ENCODE results near the gene SYT10.
"Not testable (repeated sequence)": the region's sequence is repeated elsewhere in the genome, so short reads cannot be mapped to it uniquely, and the experiment has no call there.

SYT10 gene

DNA sequence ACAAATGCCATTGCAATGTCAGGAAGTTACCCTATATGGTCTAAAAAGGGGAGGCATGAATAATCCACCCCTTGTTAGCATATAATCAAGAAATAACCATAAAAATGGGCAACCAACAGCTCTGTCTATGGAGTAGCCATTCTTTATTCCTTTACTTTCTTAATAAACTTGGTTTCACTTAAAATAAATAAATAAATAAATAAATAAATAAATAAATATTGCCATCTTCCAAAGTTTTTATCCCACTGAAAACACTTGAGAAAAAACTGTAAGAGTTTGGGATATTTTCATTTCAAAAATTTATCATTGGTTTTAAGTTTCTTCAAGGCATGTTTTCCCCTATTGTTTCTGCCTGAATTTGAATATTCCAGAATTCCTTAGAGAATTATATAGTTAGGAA is 89.8 kb downstream of the SYT10 start:
- peaks cover 34% of the 10 kb centered on the region for H3K27me3 ChIP-seq (ENCODE audit: insufficient read depth, low read depth, severe bottlenecking)
- H3K27ac ChIP-seq: no peak overlapping the region
- H3K9me3 ChIP-seq (ENCODE audit: severe bottlenecking): no peaks in the 10 kb centered on the region
- no peak for DNase-seq
- no peak overlapping the region for H3K4me3 ChIP-seq (ENCODE audit: low read depth, low read length)
- TF ChIP-seq CTCF (IDR thresholded peaks at IDR 0.05; ENCODE audit: low read depth, low read length): no peak
- H3K36me3 ChIP-seq: no peaks in the 10 kb centered on the region

DNA sequence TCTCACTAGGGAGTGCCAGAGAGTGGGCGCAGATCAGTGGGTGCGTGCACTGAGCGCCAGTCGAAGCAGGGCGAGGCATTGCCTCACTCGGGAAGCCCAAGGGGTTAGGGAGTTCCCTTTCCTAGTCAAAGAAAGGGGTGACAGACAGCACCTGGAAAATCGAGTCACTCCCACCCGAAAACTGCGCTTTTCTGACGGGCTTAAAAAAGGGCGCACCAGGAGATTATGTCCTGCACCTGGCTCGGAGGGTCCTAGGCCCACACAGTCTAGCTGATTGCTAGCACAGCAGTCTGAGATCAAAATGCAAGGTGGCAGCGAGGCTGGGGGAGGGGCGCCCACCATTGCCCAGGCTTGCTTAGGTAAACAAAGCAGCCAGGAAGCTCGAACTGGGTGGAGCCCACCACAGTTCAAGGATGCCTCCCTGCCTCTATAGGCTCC is 107.6 kb downstream of the SYT10 start:
- DNase-seq; H3K4me3 ChIP-seq (ENCODE audit: low read depth, low read length); H3K36me3 ChIP-seq; H3K9me3 ChIP-seq (ENCODE audit: severe bottlenecking); H3K27ac ChIP-seq: not testable (repeated sequence)
- peaks cover 14% of the 10 kb centered on the region for H3K27me3 ChIP-seq (ENCODE audit: insufficient read depth, low read depth, severe bottlenecking)

- Histone ChIP-seq H3K4me3 (ENCODE audit: low read depth, low read length) (no peak overlapping the region), H3K9me3 (ENCODE audit: severe bottlenecking) (no peaks in the 10 kb centered on the region), H3K36me3 (no peaks in the 10 kb centered on the region), H3K27me3 (ENCODE audit: insufficient read depth, low read depth, severe bottlenecking) (peaks cover 14% of the 10 kb centered on the region), H3K27ac (no peak overlapping the region)
- DNase-seq: no peak
- TF ChIP-seq CTCF (IDR thresholded peaks at IDR 0.05; ENCODE audit: low read depth, low read length): no peak
Measured at GRCh38 chr12:33330940-33331339, 108.7 kb downstream of the SYT10 start.
